GM12865 (cell line): ENCODE measurements around the gene PRRT1.

ENCODE experiments used
- DNase-seq: peaks from one replicate; pipeline ENCODE4 v3.0.0; 2010; ENCODE audit warnings: low read depth
- H3K4me3 ChIP-seq: 2 replicates; pipeline ENCODE4 v1.5.1; 2011; ENCODE audit warnings: mild to moderate bottlenecking, low read depth, low read length, control low read depth
- TF ChIP-seq, protein P1 (sequence below): IDR thresholded peaks from 2 replicates; pipeline ENCODE4 v1.5.1; 2011; ENCODE audit warnings: low read length, control low read depth, low read depth, inconsistent platforms; ENCODE audit not compliant: insufficient read depth; ENCODE audit errors: missing control alignments

Gene PRRT1

GRCh38 chr6:32171234-32171633 lies 19.5 kb upstream of the PRRT1 start:
- TF ChIP-seq, protein P1, sequence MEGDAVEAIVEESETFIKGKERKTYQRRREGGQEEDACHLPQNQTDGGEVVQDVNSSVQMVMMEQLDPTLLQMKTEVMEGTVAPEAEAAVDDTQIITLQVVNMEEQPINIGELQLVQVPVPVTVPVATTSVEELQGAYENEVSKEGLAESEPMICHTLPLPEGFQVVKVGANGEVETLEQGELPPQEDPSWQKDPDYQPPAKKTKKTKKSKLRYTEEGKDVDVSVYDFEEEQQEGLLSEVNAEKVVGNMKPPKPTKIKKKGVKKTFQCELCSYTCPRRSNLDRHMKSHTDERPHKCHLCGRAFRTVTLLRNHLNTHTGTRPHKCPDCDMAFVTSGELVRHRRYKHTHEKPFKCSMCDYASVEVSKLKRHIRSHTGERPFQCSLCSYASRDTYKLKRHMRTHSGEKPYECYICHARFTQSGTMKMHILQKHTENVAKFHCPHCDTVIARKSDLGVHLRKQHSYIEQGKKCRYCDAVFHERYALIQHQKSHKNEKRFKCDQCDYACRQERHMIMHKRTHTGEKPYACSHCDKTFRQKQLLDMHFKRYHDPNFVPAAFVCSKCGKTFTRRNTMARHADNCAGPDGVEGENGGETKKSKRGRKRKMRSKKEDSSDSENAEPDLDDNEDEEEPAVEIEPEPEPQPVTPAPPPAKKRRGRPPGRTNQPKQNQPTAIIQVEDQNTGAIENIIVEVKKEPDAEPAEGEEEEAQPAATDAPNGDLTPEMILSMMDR = no peak
- H3K4me3 ChIP-seq = no peak overlapping the region
- DNase-seq = no peak

GRCh38 chr6:32170294-32170693 lies 18.6 kb upstream of the PRRT1 start:
- no peak overlapping the region for H3K4me3 ChIP-seq
- TF ChIP-seq, protein P1 = no peak

GRCh38 chr6:32168807-32169591 lies 17.3 kb upstream of the PRRT1 start:
- H3K4me3 ChIP-seq = no peak overlapping the region
- DNase-seq = no peak
- TF ChIP-seq, protein P1 = no peak

More at GRCh38 chr6:32170294-32170693, 18.6 kb upstream of the PRRT1 start:
- no peak for DNase-seq

DNA sequence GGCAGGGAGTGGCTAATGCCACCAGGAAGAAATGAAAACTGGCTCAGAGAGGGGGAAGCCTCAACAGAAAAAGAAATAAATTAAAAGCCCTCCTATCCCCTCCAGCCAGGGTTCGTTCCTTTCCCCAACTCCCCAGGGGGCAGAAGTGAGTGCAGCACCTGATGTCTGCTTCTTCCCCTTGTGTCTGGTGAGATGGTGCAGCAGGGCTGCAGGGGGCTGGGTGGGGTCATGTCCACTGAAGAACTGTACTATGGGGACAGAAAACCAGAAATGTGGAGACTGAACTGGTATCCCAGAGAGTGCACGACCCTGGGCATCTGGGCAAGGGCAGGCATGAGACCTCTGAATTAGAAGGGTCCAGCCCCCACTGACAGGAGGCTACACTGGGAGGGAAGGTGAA lies 16.6 kb upstream of the PRRT1 start:
- H3K4me3 ChIP-seq = no peak overlapping the region
- DNase-seq = no peak
- TF ChIP-seq, protein P1 = no peak

GRCh38 chr6:32167761-32168262 lies 16.1 kb upstream of the PRRT1 start:
- H3K4me3 ChIP-seq = no peak overlapping the region
- DNase-seq = no peak
- TF ChIP-seq, protein P1 = no peak

DNA sequence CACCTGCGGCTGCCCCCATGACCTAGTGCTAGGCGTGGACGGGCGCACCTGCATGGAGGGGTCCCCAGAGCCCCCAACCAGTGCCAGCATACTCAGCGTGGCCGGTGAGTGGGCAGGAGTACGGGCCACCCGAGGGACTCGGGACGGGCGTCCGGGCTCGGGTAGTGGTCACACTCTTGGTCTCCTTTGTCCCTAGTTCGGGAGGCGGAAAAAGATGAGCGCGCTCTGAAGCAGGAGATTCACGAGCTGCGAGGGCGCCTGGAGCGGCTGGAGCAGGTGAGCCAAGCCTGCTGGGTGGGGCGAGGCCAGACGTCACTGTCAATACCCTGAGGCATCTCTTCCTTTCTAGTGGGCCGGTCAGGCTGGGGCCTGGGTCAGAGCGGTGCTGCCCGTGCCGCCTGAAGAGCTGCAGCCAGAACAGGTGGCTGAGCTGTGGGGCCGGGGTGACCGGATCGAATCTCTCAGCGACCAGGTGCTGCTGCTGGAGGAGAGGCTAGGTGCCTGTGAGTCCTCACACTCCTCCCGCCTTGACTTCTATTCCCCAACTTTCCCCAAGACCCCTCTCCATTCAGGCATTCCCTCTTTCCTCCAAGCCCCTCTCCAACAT lies 15.5 kb upstream of the PRRT1 start:
- TF ChIP-seq, protein P1 = no peak
- no peak for DNase-seq
- no peak overlapping the region for H3K4me3 ChIP-seq
